Hepatocyte (in vitro differentiated cells): ENCODE results near the gene TBL1Y. TPM values are rescaled to one million over a fixed set of nuclear protein-coding genes. Genes with fewer than 3 reads are reported as not detected.

ENCODE experiments used
- DNase-seq: peaks from one replicate; pipeline ENCODE4 v3.0.0-alpha.2; 2016; ENCODE audit warnings: low spot score
- H2AFZ ChIP-seq: fragments of 200-600 bp; sonication (generic); 2 replicates; pipeline ENCODE4 v1.6.0; 2016; ENCODE audit warnings: antibody characterized with exemption, mild to moderate bottlenecking
- H3K27ac ChIP-seq: fragments of 200-600 bp; sonication (generic); 2 replicates; pipeline ENCODE4 v1.5.1; 2016; ENCODE audit warnings: mild to moderate bottlenecking
- H3K27me3 ChIP-seq: fragments of 200-600 bp; sonication (generic); 2 replicates; pipeline ENCODE4 v1.6.1; 2016
- H3K36me3 ChIP-seq: fragments of 200-600 bp; sonication (generic); replicated peaks from 2 replicates; pipeline ENCODE4 v1.5.1; 2016; ENCODE audit warnings: low read depth; ENCODE audit not compliant: insufficient read depth
- H3K4me1 ChIP-seq: fragments of 200-600 bp; sonication (generic); 2 replicates; pipeline ENCODE4 v1.5.1; 2016; ENCODE audit warnings: mild to moderate bottlenecking, moderate library complexity; ENCODE audit not compliant: insufficient read depth
- H3K4me2 ChIP-seq: fragments of 200-600 bp; sonication (generic); 2 replicates; pipeline ENCODE4 v1.6.0; 2016
- H3K4me3 ChIP-seq: fragments of 200-600 bp; sonication (generic); 2 replicates; pipeline ENCODE4 v1.5.1; 2016; ENCODE audit warnings: mild to moderate bottlenecking
- H3K79me2 ChIP-seq: fragments of 200-600 bp; sonication (generic); 2 replicates; pipeline ENCODE4 v1.6.0; 2017; ENCODE audit warnings: mild to moderate bottlenecking
- H3K9me2 ChIP-seq: fragments of 200-600 bp; sonication (generic); replicated peaks from 2 replicates; pipeline ENCODE4 v1.6.0; 2017; ENCODE audit warnings: mild to moderate bottlenecking; ENCODE audit not compliant: insufficient read depth
- H3K9me3 ChIP-seq: fragments of 200-600 bp; sonication (generic); 2 replicates; pipeline ENCODE4 v1.5.1; 2016; ENCODE audit warnings: low read depth, mild to moderate bottlenecking
- H4K20me1 ChIP-seq: fragments of 200-600 bp; sonication (generic); 2 replicates; pipeline ENCODE4 v1.6.0; 2016; ENCODE audit warnings: mild to moderate bottlenecking; ENCODE audit not compliant: insufficient read depth, poor library complexity, severe bottlenecking
- CTCF ChIP-seq: fragments of 200-600 bp; sonication (generic); IDR thresholded peaks from 2 replicates; pipeline ENCODE4 v1.5.1; 2016; ENCODE audit warnings: antibody characterized with exemption, mild to moderate bottlenecking; ENCODE audit not compliant: poor library complexity
- EZH2 ChIP-seq: fragments of 200-600 bp; sonication (generic); IDR thresholded peaks from 2 replicates; pipeline ENCODE4 v1.6.1; 2016; ENCODE audit warnings: antibody characterized with exemption, mild to moderate bottlenecking, borderline replicate concordance
- EZH2phosphoT487 ChIP-seq: fragments of 200-600 bp; sonication (generic); IDR thresholded peaks from one replicate; pipeline ENCODE4 v1.6.1; 2018; ENCODE audit warnings: antibody characterized with exemption, mild to moderate bottlenecking, low read depth, moderate library complexity; ENCODE audit not compliant: unreplicated experiment, severe bottlenecking
- WGBS: methylation state at CpG from one replicate; pipeline ENCODE4 v1.1.6; 2016; ENCODE audit warnings: low lambda C conversion rate; ENCODE audit errors: missing lambda C conversion rate; 5-methylcytosine and 5-hydroxymethylcytosine counted together
- polyA plus RNA-seq: library from polyadenylated mRNA; unstranded; fragments of >200 nt; fragmentation: Nextera tagmentation; extraction: Ambion mirVana; gene quantifications from 2 replicates; pipeline ENCODE4 v1.2.1, GENCODE V29; 2016
- total RNA-seq: library from RNA; depleted of rRNA; stranded (reverse); fragments of >200 nt; gene quantifications from 2 replicates; pipeline ENCODE4 v1.2.3, GENCODE V29; 2014

TBL1Y gene
- total and polyA plus RNA-seq, 2 experiments from 2014 or later = not detected

- Histone ChIP-seq H3K4me3 (no peak within 1 kb of the TSS), H2AFZ (no peak within 1 kb of the TSS), H4K20me1 (no peaks in the 10 kb centered on the region), H3K9me3 (no peaks in the 10 kb centered on the region), H3K9me2 (no peaks in the 10 kb centered on the region), H3K27me3 (no peaks in the 10 kb centered on the region), H3K27ac (no peak within 1 kb of the TSS), H3K36me3 (no peaks in the 10 kb centered on the region), H3K79me2 (no peaks in the 10 kb centered on the region), H3K4me1 (no peaks in the 10 kb centered on the region), H3K4me2 (no peak within 1 kb of the TSS)
- no peak for TF ChIP-seq EZH2
- no peak for TF ChIP-seq CTCF
- no peak for TF ChIP-seq EZH2phosphoT487
- DNase-seq = no peak
- no CpG with 5 or more reads among the region's 52 CpGs for WGBS
Observed at GRCh38 chrY:6911253-6911881, 870 bp downstream of the TBL1Y start, which contains the start of gene AMELY. AMELY (minus strand) TSS chrY:6911752; CDS start chrY:6872608, 39,144 bp downstream.

GRCh38 chrY:6913362-6913761 lies 2.9 kb downstream of the TBL1Y start:
- Histone ChIP-seq H3K27ac (no peak overlapping the region), H3K4me2 (no peak overlapping the region), H3K27me3 (no peaks in the 10 kb centered on the region), H3K4me3 (no peak overlapping the region), H3K4me1 (no peaks in the 10 kb centered on the region), H3K9me2 (no peaks in the 10 kb centered on the region), H3K79me2 (no peaks in the 10 kb centered on the region), H2AFZ (no peak overlapping the region), H3K36me3 (no peaks in the 10 kb centered on the region), H3K9me3 (no peaks in the 10 kb centered on the region), H4K20me1 (no peaks in the 10 kb centered on the region)
- TF ChIP-seq EZH2phosphoT487 = no peak
- no peak for TF ChIP-seq CTCF
- TF ChIP-seq EZH2 = no peak
- no peak for DNase-seq

GRCh38 chrY:6921061-6921460 lies 10.6 kb downstream of the TBL1Y start:
- TF ChIP-seq CTCF = no peak
- TF ChIP-seq EZH2 = no peak
- no peak for TF ChIP-seq EZH2phosphoT487

GRCh38 chrY:6928265-6928664 lies 17.8 kb downstream of the TBL1Y start:
- no peak overlapping the region for H3K27ac ChIP-seq
- no peaks in the 10 kb centered on the region for H3K36me3 ChIP-seq
- TF ChIP-seq CTCF (no peak), EZH2 (no peak), EZH2phosphoT487 (no peak)
- WGBS = no CpG with 5 or more reads among the region's 4 CpGs
- H3K79me2 ChIP-seq = no peaks in the 10 kb centered on the region
- H3K9me2 ChIP-seq = no peaks in the 10 kb centered on the region
- H3K4me3 ChIP-seq = no peak overlapping the region
- H3K9me3 ChIP-seq = no peaks in the 10 kb centered on the region
- H3K4me2 ChIP-seq = no peak overlapping the region
- H3K4me1 ChIP-seq = no peaks in the 10 kb centered on the region
- H4K20me1 ChIP-seq = no peaks in the 10 kb centered on the region
- H2AFZ ChIP-seq = no peak overlapping the region
- H3K27me3 ChIP-seq = no peaks in the 10 kb centered on the region
- no peak for DNase-seq

More at GRCh38 chrY:6921061-6921460, 10.6 kb downstream of the TBL1Y start:
- H3K4me1 ChIP-seq = no peaks in the 10 kb centered on the region
- no peak overlapping the region for H2AFZ ChIP-seq
- WGBS = no CpG with 5 or more reads among the region's 2 CpGs
- H3K27me3 ChIP-seq = no peaks in the 10 kb centered on the region
- no peaks in the 10 kb centered on the region for H3K79me2 ChIP-seq
- H3K4me2 ChIP-seq = no peak overlapping the region
- no peaks in the 10 kb centered on the region for H4K20me1 ChIP-seq
- no peaks in the 10 kb centered on the region for H3K9me2 ChIP-seq
- no peak for DNase-seq
- H3K36me3 ChIP-seq = no peaks in the 10 kb centered on the region
- no peaks in the 10 kb centered on the region for H3K9me3 ChIP-seq
- H3K27ac ChIP-seq = no peak overlapping the region
- H3K4me3 ChIP-seq = no peak overlapping the region
